B cell (primary cell): ENCODE results near the gene ZNF385D.

Experiments
- CTCF ChIP-seq: fragments of 200-600 bp; IDR thresholded peaks from one replicate; pipeline ENCODE4 v1.8.0; 2022; ENCODE audit warnings: antibody characterized with exemption, mild to moderate bottlenecking
- EZH2 ChIP-seq: IDR thresholded peaks from 2 replicates; pipeline ENCODE4 v1.6.1; 2012; ENCODE audit warnings: borderline replicate concordance, low read depth, mild to moderate bottlenecking, moderate library complexity, low read length; ENCODE audit not compliant: insufficient read depth, poor library complexity, severe bottlenecking

DNA sequence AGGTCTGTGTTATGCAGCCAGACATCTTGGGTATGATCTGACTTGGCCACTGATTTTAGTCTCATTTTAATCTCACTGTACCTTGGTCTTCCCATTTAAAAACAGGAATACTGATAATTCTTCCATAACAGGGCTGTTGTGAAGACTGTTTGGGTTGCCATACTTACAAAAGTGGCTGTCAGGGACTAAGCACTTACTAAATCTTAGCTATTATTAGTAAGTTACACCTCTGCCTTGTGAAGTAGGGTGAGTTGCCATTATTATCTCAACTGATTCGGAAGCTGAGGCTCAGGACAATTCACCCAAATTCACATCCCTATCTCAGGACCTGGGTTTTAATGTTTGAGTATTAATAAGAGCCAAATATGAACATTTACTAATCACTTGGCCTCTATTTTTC is 12.7 kb downstream of the ZNF385D start:
- TF ChIP-seq CTCF (no peak), EZH2 (no peak)
